ENCODE measurements around the gene SUZ12.
"Not testable (repeated sequence)": the region's sequence is repeated elsewhere in the genome, so short reads cannot be mapped to it uniquely, and the experiment has no call there.

Gene SUZ12

DNA sequence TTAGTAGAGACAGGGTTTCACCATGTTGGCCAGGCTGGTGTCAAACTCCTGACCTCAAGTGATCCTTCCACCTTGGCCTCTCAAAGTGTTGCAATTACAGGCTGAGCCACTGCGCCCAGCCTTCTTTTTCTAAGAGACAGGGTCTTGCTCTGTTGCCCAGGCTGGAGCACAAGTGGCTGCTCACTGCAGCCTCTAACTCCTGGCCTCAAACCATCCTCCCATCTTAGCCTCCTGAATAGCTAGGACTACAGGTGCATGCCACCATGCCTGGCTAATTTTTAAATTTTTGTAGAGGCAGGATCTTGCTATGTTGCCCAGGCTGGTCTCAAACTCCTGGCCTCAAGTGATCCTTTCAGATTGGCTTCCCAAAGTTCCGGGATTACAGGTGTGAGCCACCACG is 15.1 kb downstream of the SUZ12 start:
- DNase-seq (ENCODE audit: low spot score), result not testable (repeated sequence)

DNA sequence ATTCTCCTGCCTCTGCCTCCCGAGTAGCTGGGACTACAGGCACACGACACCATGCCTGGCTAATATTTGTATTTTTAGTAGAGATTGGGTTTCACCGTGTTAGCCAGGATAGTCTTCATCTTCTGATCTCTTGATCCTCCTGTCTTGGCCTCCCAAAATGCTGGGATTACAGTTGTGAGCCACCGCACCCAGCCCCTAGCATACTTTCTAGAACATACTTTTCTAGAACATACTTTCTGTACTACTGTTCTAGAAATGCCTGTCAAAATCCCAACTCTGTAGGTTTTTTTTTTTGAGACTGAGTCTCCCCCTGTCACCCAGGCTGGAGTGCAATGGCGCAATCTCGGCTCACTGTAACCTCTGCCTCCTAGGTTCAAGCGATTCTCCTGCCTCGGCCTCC is 27.3 kb downstream of the SUZ12 start:
- not testable (repeated sequence) for DNase-seq (ENCODE audit: low spot score)

- DNase-seq (ENCODE audit: low spot score), result no peak
These were observed 30.8 kb downstream of the SUZ12 start for GRCh38 chr17:31967648-31968047.

DNA sequence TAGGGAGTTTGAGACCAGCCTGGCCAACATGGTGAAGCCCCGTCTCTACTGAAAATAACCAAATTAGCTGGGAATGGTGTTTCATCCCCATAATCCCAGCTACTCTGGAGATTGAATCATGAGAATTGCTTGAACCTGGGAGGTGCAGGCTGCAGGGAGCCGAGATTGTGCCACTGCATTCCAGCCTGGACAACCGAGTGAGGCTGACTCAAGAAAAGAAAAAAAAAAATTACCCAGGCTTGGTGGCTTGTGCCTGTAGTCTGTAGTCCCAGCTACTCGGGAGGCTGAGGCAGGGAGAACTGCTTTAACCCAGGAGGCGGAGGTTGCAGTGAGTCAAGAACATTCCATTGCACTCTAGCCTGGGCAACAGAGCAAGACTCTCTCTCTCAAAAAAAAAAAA is 33.6 kb downstream of the SUZ12 start:
- not testable (repeated sequence) for DNase-seq (ENCODE audit: low spot score)

DNA sequence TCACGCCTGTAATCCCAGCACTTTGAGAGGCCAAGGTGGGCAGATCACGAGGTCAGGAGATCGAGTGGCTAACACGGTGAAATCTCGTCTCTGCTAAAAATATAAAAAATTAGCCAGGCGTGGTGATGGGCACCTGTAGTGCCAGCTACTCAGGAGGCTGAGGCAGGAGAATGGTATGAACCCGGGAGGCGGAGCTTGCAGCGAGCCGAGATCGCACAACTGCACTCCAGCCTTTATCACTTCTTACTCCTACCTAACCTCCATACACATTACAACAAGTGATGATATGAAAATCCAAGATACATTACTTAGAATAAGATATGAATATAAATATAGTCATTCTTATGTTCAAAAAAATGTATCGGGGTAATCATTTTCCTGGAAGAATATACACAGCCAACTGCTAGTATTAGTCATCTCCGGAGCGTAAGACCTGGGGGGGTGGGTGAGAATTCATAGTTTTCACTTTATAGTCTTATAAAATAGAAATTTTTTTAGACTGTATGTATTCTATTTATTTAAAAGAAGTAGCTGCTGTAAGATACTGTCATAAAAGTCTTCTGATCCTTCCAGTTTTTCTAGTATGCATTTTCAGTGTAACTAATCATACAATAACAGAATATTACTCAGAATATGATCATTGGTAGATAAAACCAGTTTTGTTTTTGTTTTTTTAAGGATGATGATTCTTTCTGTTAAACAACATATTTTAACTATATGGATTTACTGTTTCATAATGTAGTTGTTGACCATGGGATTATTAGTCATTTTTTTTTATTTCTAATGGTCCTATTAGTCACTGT is 37.7 kb downstream of the SUZ12 start:
- not testable (repeated sequence) for DNase-seq (ENCODE audit: low spot score)

DNA sequence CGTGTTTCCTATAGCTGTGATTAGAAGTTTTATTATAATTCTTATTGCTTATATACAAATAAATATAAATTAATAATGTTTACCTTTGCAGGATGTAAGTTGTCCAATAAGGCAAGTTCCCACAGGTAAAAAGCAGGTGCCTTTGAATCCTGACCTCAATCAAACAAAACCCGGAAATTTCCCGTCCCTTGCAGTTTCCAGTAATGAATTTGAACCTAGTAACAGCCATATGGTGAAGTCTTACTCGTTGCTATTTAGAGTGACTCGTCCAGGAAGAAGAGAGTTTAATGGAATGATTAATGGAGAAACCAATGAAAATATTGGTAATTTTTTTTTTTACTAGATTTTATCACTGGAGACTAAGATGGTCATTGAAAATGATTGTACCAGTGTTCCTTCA is 38.6 kb downstream of the SUZ12 start:
- DNase-seq (ENCODE audit: low spot score), result not testable (repeated sequence)

DNA sequence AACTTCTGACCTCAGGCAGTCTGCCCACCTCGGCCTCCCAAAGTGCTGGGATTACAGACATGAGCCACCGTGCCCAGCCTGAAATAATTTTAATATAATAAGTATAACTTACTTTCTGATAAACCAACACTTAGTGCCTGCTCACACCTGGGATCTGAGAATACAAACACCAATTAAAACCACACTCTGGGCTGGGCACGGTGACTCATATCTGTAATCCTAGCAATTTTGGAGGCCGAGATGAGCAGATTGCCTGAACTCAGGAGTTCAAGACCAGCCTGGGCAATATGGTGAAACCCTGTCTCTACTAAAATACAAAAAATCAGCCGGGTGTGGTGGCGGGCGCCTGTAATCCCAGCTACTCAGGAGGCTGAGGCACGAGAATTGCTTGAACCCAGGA is 55.0 kb downstream of the SUZ12 start:
- not testable (repeated sequence) for DNase-seq (ENCODE audit: low spot score)

- no peak for DNase-seq (ENCODE audit: low spot score)
These were observed 60.2 kb downstream of the SUZ12 start for GRCh38 chr17:31997005-31997404.

- DNase-seq (ENCODE audit: low spot score), result peak; percentile 71
These were observed 70.2 kb downstream of the SUZ12 start, which contains the start of gene LRRC37B for GRCh38 chr17:32006957-32007462. LRRC37B (plus strand) TSS chr17:32007383; CDS start chr17:32021393, 14,010 bp downstream.

DNA sequence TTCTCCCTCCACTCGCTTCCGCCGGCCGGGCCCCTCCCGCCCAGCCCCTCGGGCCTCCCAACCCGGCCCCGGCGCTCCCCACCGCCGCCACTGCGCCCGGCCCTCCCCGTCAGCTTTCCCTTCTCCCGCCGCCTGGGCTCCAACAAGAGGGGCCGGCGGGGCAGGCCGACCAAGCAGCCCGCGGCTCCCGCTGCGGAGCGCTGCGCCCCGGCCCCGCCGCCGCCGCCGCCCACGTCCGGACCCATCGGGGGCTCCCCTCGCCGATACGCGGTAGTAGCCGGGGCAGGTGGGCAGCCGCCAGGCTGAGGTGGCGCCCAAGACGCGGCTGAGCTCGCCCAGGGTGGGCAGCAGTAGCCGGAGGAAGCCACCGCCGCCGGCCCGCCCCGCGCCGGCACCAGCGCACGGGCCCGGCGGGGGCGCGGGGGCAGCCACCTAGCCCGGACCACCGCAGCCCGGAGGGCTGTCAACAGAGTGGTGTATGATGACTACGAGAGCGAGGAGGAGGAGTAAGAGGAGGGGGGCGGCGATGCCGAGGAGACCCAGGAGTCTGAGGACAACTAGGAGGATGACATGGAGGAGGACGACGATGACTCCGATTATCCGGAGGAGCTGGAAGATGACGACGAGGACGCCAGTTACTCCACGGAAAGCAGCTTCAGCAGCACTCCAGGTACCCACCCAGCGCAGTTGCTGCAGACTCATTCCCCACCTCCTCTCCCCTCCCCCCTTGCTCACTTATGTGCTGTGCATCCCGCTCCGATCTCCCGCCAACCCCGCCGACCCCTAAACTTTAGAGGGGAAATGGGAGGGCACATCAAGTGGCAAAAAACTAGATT is 70.9 kb downstream of the SUZ12 start:
- peak; percentile 43 for DNase-seq (ENCODE audit: low spot score)

DNA sequence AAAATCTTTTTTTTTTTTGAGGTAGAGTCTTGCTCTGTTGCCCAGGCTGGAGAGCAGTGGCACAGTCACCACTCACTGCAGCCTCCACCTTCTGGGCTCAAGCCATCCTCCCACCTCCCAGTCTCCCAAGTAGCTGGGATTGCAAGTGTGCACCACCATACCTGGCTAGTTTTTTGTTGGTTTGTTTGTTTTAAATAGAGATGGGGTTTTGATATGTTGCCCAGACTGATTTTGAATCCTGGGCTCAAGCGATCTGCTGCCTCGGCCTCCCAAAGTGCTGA is 72.4 kb downstream of the SUZ12 start:
- DNase-seq (ENCODE audit: low spot score), result no peak

GRCh38 chr17:32010114-32010513 is 73.3 kb downstream of the SUZ12 start:
- no peak for DNase-seq (ENCODE audit: low spot score)

DNA sequence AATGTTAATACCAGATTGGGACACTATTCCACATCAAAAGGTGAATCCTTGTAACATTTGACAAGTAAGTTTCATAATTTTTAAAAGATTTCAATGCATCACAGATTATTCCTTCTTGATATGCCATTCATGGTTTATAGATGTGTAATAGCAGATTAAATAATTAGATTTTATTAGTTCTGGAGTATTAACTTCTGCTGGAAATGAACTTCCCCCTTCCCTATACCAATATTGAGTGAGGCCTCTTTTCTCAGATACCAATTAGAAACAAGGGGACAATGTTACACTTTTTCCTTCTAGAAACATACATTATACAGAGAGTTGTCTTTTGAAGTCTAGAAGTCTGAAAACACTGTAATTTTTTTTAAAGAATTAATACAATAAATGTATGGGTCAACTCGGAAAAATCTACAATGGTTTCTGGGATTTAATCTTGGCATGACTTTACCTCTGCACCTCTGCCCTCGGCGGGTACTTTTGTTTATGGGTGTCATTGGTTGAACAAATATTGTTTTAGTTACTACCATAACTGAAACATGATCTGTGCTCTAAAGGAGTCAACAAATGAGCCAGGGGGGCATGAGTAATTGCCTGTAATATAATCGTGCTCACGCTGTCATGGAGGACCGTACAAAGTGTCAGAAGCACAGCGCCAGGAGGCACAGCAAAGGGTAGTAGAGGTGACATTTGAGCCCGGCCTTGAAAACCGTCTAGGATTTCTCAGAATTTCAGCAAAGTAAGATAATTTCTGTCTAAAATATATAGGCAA is 78.6 kb downstream of the SUZ12 start:
- DNase-seq (ENCODE audit: low spot score), result peak; percentile 18

GRCh38 chr17:32016231-32016630 is 79.4 kb downstream of the SUZ12 start:
- no peak for DNase-seq (ENCODE audit: low spot score)

GRCh38 chr17:32019228-32019627 is 82.4 kb downstream of the SUZ12 start:
- DNase-seq (ENCODE audit: low spot score), result no peak

- no peak for DNase-seq (ENCODE audit: low spot score)
These were observed 84.3 kb downstream of the SUZ12 start for GRCh38 chr17:32020943-32021614.

DNA sequence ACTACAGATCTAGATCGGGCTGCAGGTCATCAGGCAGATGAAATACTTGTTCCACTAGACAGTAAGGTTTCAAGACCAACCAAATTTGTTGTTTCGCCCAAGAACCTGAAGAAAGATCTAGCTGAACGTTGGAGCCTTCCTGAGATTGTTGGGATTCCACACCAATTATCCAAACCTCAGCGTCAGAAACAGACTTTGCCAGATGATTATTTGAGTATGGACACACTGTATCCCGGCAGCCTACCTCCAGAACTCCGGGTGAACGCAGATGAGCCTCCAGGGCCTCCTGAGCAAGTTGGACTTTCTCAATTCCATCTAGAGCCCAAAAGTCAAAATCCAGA is 84.8 kb downstream of the SUZ12 start:
- no peak for DNase-seq (ENCODE audit: low spot score)

- not testable (repeated sequence) for DNase-seq (ENCODE audit: low spot score)
These were observed 85.7 kb downstream of the SUZ12 start for GRCh38 chr17:32022554-32022953.

DNA sequence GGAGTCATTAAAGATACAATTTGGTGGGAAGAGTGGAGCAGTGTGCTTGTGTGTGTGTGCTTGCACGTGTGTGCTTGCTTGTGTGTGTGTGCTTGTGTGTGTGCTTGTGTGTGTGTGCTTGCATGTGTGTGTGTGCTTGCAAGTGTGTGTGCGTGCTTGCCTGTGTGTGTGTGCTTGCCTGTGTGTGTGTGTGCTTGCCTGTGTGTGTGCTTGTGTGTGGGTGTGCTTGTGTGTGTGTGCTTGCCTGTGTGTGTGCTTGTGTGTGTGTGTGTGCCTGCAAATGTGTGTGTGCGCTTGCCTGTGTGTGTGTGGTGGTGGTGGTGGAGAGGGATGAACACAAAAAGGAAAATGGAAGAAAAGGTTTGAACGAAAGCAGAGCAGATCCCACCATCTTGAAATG is 90.5 kb downstream of the SUZ12 start:
- DNase-seq (ENCODE audit: low spot score), result not testable (repeated sequence)

DNA sequence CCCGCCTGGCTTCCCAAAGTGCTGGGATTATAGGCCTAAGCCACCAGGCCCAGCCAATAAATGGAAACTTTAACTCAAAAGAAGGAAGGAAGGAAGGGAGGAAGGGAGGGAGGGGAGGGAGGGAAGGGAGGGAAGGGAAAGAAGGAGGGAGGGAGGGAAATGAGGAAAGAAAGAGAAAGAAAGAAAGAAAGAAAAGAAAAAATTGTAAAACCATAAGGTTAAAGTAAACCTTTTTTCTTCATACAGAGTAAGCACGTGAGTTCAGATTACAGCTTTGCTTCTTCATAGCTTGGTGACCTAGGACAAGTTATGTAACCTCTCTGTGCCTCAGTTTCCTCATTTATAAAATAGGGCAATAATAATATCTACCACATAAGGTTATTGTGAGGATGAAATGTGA is 96.4 kb downstream of the SUZ12 start:
- DNase-seq (ENCODE audit: low spot score), result no peak

- DNase-seq (ENCODE audit: low spot score), result not testable (repeated sequence)
These were observed 97.0 kb downstream of the SUZ12 start for GRCh38 chr17:32033812-32034211.

DNA sequence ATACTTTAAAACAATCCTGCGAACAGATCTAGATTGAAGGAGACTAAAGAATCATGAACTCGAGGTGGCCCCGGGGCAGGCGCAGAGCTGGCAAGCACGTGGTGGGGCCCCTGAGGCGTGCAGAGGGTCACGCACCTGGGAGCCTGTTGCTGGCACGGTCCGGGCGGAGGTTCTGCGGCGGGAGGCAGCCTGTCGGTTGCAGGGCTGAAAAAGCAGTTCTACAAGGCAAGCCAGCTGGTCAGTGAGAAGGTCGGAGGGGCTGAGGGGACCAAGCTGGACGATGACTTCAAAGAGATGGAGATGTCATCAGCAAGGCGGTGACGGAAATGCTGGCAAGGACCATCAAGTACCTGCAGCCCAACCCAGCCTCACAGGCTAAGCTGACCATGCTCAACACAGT is 103.4 kb downstream of the SUZ12 start:
- not testable (repeated sequence) for DNase-seq (ENCODE audit: low spot score)
